Skin epidermis (tissue), 12 donors: ENCODE data around the gene TCF12.

Source experiments
- H3K27ac ChIP-seq, 21 experiments: fragments of 200-600 bp; sonication (generic) in 11 of 21; one replicate each; pipeline ENCODE4 v1.5.0; 2020; ENCODE audit warnings: mild to moderate bottlenecking in 3 of 21, inconsistent platforms in 2 of 21, moderate library complexity in 2 of 21
- H3K4me3 ChIP-seq, 7 experiments: fragments of 200-600 bp; sonication (generic) in 2 of 7; one replicate each; pipeline ENCODE4 v1.5.0; 2020; ENCODE audit warnings: inconsistent platforms in 2 of 7, mild to moderate bottlenecking in 2 of 7, moderate library complexity in 1 of 7

TCF12 gene

GRCh38 chr15:57034613-57035012 is 116.2 kb downstream of the TCF12 start:
- Histone ChIP-seq H3K27ac (no peak overlapping the region), H3K4me3 (no peak overlapping the region)

- H3K4me3 ChIP-seq: no peak overlapping the region
- H3K27ac ChIP-seq: no peak overlapping the region
These were observed 117.2 kb downstream of the TCF12 start for GRCh38 chr15:57035664-57036063.

GRCh38 chr15:57036352-57036751 is 117.9 kb downstream of the TCF12 start:
- no peak overlapping the region for H3K27ac ChIP-seq
- no peak overlapping the region for H3K4me3 ChIP-seq

GRCh38 chr15:57037548-57037947 is 119.1 kb downstream of the TCF12 start:
- Histone ChIP-seq H3K4me3 (no peak overlapping the region), H3K27ac (no peak overlapping the region)

- H3K27ac ChIP-seq: no peak overlapping the region
- H3K4me3 ChIP-seq: no peak overlapping the region
These were observed 119.6 kb downstream of the TCF12 start for GRCh38 chr15:57038040-57038439.

GRCh38 chr15:57038496-57038895 is 120.1 kb downstream of the TCF12 start:
- Histone ChIP-seq H3K4me3 (no peak overlapping the region), H3K27ac (no peak overlapping the region)

GRCh38 chr15:57041416-57041815 is 123.0 kb downstream of the TCF12 start:
- H3K4me3 ChIP-seq: no peak overlapping the region
- no peak overlapping the region for H3K27ac ChIP-seq

- Histone ChIP-seq H3K4me3 (no peak overlapping the region), H3K27ac (no peak overlapping the region)
These were observed 125.7 kb downstream of the TCF12 start for GRCh38 chr15:57044072-57044702.

- no peak overlapping the region for H3K27ac ChIP-seq
- H3K4me3 ChIP-seq: no peak overlapping the region
These were observed 126.5 kb downstream of the TCF12 start for GRCh38 chr15:57044970-57045369.

- H3K4me3 ChIP-seq: no peak overlapping the region
- no peak overlapping the region for H3K27ac ChIP-seq
These were observed 127.4 kb downstream of the TCF12 start for GRCh38 chr15:57045741-57046382.

GRCh38 chr15:57048930-57049549 is 130.6 kb downstream of the TCF12 start:
- H3K4me3 ChIP-seq: no peak overlapping the region
- H3K27ac ChIP-seq: no peak overlapping the region

- no peak overlapping the region for H3K4me3 ChIP-seq
- peak overlapping the region in 1 of 21 experiments; percentile 34 for H3K27ac ChIP-seq
These were observed 135.0 kb downstream of the TCF12 start for GRCh38 chr15:57053470-57053869.

GRCh38 chr15:57054204-57054750 is 135.8 kb downstream of the TCF12 start:
- H3K4me3 ChIP-seq: no peak overlapping the region
- H3K27ac ChIP-seq: peak overlapping the region in 1 of 21 experiments; percentile 34

- Histone ChIP-seq H3K4me3 (no peak overlapping the region), H3K27ac (no peak overlapping the region)
These were observed 137.9 kb downstream of the TCF12 start for GRCh38 chr15:57056357-57056756.

- H3K27ac ChIP-seq: no peak overlapping the region
- H3K4me3 ChIP-seq: no peak overlapping the region
These were observed 138.9 kb downstream of the TCF12 start for GRCh38 chr15:57057134-57057930.

- Histone ChIP-seq H3K27ac (no peak overlapping the region), H3K4me3 (no peak overlapping the region)
These were observed 140.7 kb downstream of the TCF12 start for GRCh38 chr15:57059026-57059660.

- Histone ChIP-seq H3K4me3 (no peak overlapping the region), H3K27ac (peak overlapping the region in 1 of 21 experiments; percentile 11)
These were observed 142.4 kb downstream of the TCF12 start for GRCh38 chr15:57060799-57061198.

- H3K27ac ChIP-seq: no peak overlapping the region
- no peak overlapping the region for H3K4me3 ChIP-seq
These were observed 142.8 kb downstream of the TCF12 start for GRCh38 chr15:57061281-57061680.

- no peak overlapping the region for H3K27ac ChIP-seq
These were observed 143.3 kb downstream of the TCF12 start for GRCh38 chr15:57061696-57062095.

GRCh38 chr15:57064033-57064432 is 145.6 kb downstream of the TCF12 start:
- Histone ChIP-seq H3K27ac (no peak overlapping the region), H3K4me3 (no peak overlapping the region)

More at GRCh38 chr15:57061696-57062095, 143.3 kb downstream of the TCF12 start:
- no peak overlapping the region for H3K4me3 ChIP-seq
